BE2C (cell line): ENCODE data around the gene HEATR5A.

ENCODE experiments used
- DNase-seq: peaks from one replicate; pipeline ENCODE4 v3.0.0-alpha.2; 2020
- H3K27me3 ChIP-seq: fragments of 250-450 bp; sonication (Bioruptor Pico); 2 replicates; pipeline ENCODE4 v1.5.1; 2020; ENCODE audit warnings: mild to moderate bottlenecking
- H3K36me3 ChIP-seq: fragments of 250-450 bp; sonication (Bioruptor Pico); 2 replicates; pipeline ENCODE4 v1.5.1; 2020; ENCODE audit warnings: mild to moderate bottlenecking
- H3K4me1 ChIP-seq: fragments of 250-450 bp; sonication (Bioruptor Pico); 2 replicates; pipeline ENCODE4 v1.5.1; 2020
- H3K4me3 ChIP-seq: 2 replicates; pipeline ENCODE4 v1.5.1; 2011; ENCODE audit warnings: low read depth, low read length
- H3K9me3 ChIP-seq: fragments of 250-450 bp; sonication (Bioruptor Pico); 2 replicates; pipeline ENCODE4 v1.5.1; 2020
- TF ChIP-seq, protein P1 (sequence below): IDR thresholded peaks from 2 replicates; pipeline ENCODE4 v1.5.1; 2012; ENCODE audit warnings: mild to moderate bottlenecking, low read depth, low read length

Gene HEATR5A

DNA sequence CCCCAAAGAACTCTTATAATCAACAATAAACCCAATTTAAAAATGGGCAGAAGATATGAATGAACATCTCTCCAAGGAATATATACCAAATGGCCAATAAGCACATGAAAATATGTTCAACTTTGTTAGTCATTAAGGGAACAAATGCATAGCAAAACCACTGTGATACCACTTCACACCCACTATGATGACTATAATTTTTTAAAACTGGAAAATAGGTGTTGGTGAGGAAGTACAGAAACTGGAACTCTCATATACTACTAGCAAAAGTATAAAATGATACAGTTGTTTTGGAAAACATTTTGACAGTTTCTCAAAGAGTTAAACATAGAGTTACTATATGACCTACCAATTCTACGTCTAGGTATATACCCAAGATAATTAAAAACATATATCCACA is 9.4 kb upstream of the HEATR5A start:
- Histone ChIP-seq H3K9me3 (no peaks in the 10 kb centered on the region), H3K4me3 (no peak overlapping the region), H3K4me1 (peaks cover 33% of the 10 kb centered on the region), H3K36me3 (no peaks in the 10 kb centered on the region), H3K27me3 (no peaks in the 10 kb centered on the region)
- TF ChIP-seq, protein P1, sequence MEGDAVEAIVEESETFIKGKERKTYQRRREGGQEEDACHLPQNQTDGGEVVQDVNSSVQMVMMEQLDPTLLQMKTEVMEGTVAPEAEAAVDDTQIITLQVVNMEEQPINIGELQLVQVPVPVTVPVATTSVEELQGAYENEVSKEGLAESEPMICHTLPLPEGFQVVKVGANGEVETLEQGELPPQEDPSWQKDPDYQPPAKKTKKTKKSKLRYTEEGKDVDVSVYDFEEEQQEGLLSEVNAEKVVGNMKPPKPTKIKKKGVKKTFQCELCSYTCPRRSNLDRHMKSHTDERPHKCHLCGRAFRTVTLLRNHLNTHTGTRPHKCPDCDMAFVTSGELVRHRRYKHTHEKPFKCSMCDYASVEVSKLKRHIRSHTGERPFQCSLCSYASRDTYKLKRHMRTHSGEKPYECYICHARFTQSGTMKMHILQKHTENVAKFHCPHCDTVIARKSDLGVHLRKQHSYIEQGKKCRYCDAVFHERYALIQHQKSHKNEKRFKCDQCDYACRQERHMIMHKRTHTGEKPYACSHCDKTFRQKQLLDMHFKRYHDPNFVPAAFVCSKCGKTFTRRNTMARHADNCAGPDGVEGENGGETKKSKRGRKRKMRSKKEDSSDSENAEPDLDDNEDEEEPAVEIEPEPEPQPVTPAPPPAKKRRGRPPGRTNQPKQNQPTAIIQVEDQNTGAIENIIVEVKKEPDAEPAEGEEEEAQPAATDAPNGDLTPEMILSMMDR, result no peak
- DNase-seq, result no peak

- TF ChIP-seq, protein P1, result no peak
- Histone ChIP-seq H3K4me3 (no peak overlapping the region), H3K36me3 (no peaks in the 10 kb centered on the region), H3K27me3 (no peaks in the 10 kb centered on the region), H3K4me1 (peaks cover 33% of the 10 kb centered on the region), H3K9me3 (no peaks in the 10 kb centered on the region)
- peak; percentile 21 for DNase-seq
Observed at GRCh38 chr14:31428011-31428410, 7.7 kb upstream of the HEATR5A start.

DNA sequence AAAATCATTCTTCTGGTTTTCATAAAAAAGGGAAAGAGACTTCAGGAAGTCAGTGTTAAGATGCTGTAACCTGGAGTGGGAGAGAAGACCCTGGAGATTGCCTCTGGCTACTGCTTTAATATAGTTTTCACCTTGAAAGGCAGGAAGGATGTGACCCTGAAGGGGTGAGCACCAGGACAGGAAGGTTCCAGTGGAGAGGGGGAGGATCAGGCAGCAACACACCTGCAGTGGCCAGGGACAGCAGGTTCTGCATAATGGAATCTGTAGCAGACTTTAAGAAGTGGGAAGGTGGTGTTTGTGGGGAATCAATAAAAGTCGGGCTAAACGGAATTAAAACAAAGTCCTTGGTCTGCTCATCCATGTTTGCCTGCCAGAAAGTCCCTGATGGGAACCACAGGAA is 6.3 kb upstream of the HEATR5A start:
- H3K4me1 ChIP-seq, result peaks cover 33% of the 10 kb centered on the region
- TF ChIP-seq, protein P1, result no peak
- H3K9me3 ChIP-seq, result no peaks in the 10 kb centered on the region
- no peak overlapping the region for H3K4me3 ChIP-seq
- H3K27me3 ChIP-seq, result no peaks in the 10 kb centered on the region
- no peaks in the 10 kb centered on the region for H3K36me3 ChIP-seq
- no peak for DNase-seq

- Histone ChIP-seq H3K36me3 (no peaks in the 10 kb centered on the region), H3K4me1 (peaks cover 33% of the 10 kb centered on the region), H3K9me3 (no peaks in the 10 kb centered on the region), H3K4me3 (no peak overlapping the region), H3K27me3 (no peaks in the 10 kb centered on the region)
- no peak for DNase-seq
- TF ChIP-seq, protein P1, result no peak
Observed at GRCh38 chr14:31425905-31426304, 5.6 kb upstream of the HEATR5A start.

- H3K4me3 ChIP-seq, result no peak overlapping the region
- H3K9me3 ChIP-seq, result no peaks in the 10 kb centered on the region
Observed at GRCh38 chr14:31421200-31421599, 850 bp upstream of the HEATR5A start.

GRCh38 chr14:31419967-31420318 is 407 bp downstream of the HEATR5A start:
- H3K9me3 ChIP-seq, result no peaks in the 10 kb centered on the region
- H3K27me3 ChIP-seq, result no peaks in the 10 kb centered on the region
- DNase-seq, result peak; percentile 30
- peak overlapping the region; percentile 98 for H3K4me3 ChIP-seq
- H3K36me3 ChIP-seq, result no peaks in the 10 kb centered on the region
- no peaks in the 10 kb centered on the region for H3K4me1 ChIP-seq
- TF ChIP-seq, protein P1, result no peak

More at GRCh38 chr14:31421200-31421599, 850 bp upstream of the HEATR5A start:
- TF ChIP-seq, protein P1, result no peak
- Histone ChIP-seq H3K36me3 (no peaks in the 10 kb centered on the region), H3K4me1 (peaks cover 6% of the 10 kb centered on the region), H3K27me3 (no peaks in the 10 kb centered on the region)
- no peak for DNase-seq
